Stomach smooth muscle (tissue), 2 donors: ENCODE data around the gene PLD6.
"Not testable (repeated sequence)": the region's sequence is repeated elsewhere in the genome, so short reads cannot be mapped to it uniquely, and the experiment has no call there.

Source experiments
- H3K27ac ChIP-seq: one replicate; pipeline ENCODE4 v1.7.0; 2013; ENCODE audit warnings: mild to moderate bottlenecking, low read length, inconsistent platforms
- H3K27me3 ChIP-seq, 2 donors: one replicate each; pipeline ENCODE4 v1.7.0; 2013; ENCODE audit warnings: low read length in 2 of 2; ENCODE audit not compliant: insufficient read depth in 2 of 2, control insufficient read depth in 1 of 2
- H3K36me3 ChIP-seq, 2 donors: one replicate each; pipeline ENCODE4 v1.7.0; 2013; ENCODE audit warnings: low read length in 2 of 2; ENCODE audit not compliant: control insufficient read depth in 2 of 2, insufficient read depth in 2 of 2
- H3K4me1 ChIP-seq: one replicate; pipeline ENCODE4 v1.7.0; 2013; ENCODE audit warnings: low read length; ENCODE audit not compliant: control insufficient read depth, insufficient read depth
- H3K4me3 ChIP-seq, 2 donors: one replicate each; pipeline ENCODE4 v1.7.0; 2013; ENCODE audit warnings: low read length in 2 of 2
- H3K9ac ChIP-seq, 2 donors: one replicate each; pipeline ENCODE4 v1.7.0; 2013; ENCODE audit warnings: low read length in 2 of 2, mild to moderate bottlenecking in 1 of 2
- H3K9me3 ChIP-seq, 2 donors: one replicate each; pipeline ENCODE4 v1.7.0; 2013; ENCODE audit warnings: low read length in 2 of 2; ENCODE audit not compliant: control insufficient read depth in 2 of 2
- donor health status: healthy.
- donor health status: Pancreatic carcinoma.

The PLD6 gene, protein sequence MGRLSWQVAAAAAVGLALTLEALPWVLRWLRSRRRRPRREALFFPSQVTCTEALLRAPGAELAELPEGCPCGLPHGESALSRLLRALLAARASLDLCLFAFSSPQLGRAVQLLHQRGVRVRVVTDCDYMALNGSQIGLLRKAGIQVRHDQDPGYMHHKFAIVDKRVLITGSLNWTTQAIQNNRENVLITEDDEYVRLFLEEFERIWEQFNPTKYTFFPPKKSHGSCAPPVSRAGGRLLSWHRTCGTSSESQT

GRCh38 chr17:17206124-17206912 is at the start of gene PLD6:
TSS of gene PLD6 (minus strand) at chr17:17206333. CDS start at chr17:17206286, 47 bp downstream.
- no peaks in the 10 kb centered on the region for H3K9me3 ChIP-seq
- H3K36me3 ChIP-seq: peaks cover 3 to 6% of the 10 kb centered on the region in 2 donors
- H3K4me1 ChIP-seq: peaks cover 57% of the 10 kb centered on the region
- no peaks in the 10 kb centered on the region for H3K27me3 ChIP-seq
- peak within 1 kb of the TSS; percentile 68 to 74 for H3K9ac ChIP-seq
- H3K4me3 ChIP-seq: peak within 1 kb of the TSS; percentile 80 to 84
- peak within 1 kb of the TSS; percentile 88 for H3K27ac ChIP-seq

DNA sequence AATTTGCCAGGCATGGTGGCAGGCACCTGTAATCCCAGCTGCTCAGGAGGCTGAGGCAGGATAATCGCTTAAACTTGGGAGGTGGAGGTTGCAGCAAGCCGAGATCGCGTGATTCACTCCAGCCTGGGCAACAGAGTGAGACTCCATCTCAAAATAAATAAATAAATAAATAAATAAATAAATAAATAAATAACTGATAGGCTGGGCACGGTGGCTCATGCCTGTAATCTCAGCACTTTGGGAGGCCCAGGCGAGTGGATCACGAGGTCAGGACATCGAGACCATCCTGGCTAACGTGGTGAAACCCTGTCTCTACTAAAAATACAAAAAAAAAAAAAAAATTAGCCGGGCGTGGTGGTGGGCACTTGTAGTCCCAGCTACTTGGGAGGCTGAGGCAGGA is 49.6 kb upstream of the PLD6 start:
- peaks cover 46% of the 10 kb centered on the region in 2 donors for H3K36me3 ChIP-seq
- H3K27ac ChIP-seq: not testable (repeated sequence)

GRCh38 chr17:17254036-17254435 is 47.9 kb upstream of the PLD6 start:
- H3K4me3 ChIP-seq: no peak overlapping the region
- H3K9ac ChIP-seq: no peak overlapping the region
- no peak overlapping the region for H3K27ac ChIP-seq
- no peaks in the 10 kb centered on the region for H3K27me3 ChIP-seq
- peaks cover 33 to 36% of the 10 kb centered on the region in 2 donors for H3K36me3 ChIP-seq
- no peaks in the 10 kb centered on the region for H3K4me1 ChIP-seq
- no peaks in the 10 kb centered on the region for H3K9me3 ChIP-seq

More for the DNA sequence above, 49.6 kb upstream of the PLD6 start:
- not testable (repeated sequence) for H3K9me3 ChIP-seq, H3K4me1 ChIP-seq, H3K4me3 ChIP-seq, H3K27me3 ChIP-seq, H3K9ac ChIP-seq

- H3K27ac ChIP-seq: no peak overlapping the region
- H3K27me3 ChIP-seq: no peaks in the 10 kb centered on the region
- no peaks in the 10 kb centered on the region for H3K9me3 ChIP-seq
- H3K9ac ChIP-seq: no peak overlapping the region
- H3K4me3 ChIP-seq: no peak overlapping the region
- H3K36me3 ChIP-seq: peaks cover 28 to 37% of the 10 kb centered on the region in 2 donors
- H3K4me1 ChIP-seq: no peaks in the 10 kb centered on the region
Measured at GRCh38 chr17:17253406-17253805, 47.3 kb upstream of the PLD6 start.

DNA sequence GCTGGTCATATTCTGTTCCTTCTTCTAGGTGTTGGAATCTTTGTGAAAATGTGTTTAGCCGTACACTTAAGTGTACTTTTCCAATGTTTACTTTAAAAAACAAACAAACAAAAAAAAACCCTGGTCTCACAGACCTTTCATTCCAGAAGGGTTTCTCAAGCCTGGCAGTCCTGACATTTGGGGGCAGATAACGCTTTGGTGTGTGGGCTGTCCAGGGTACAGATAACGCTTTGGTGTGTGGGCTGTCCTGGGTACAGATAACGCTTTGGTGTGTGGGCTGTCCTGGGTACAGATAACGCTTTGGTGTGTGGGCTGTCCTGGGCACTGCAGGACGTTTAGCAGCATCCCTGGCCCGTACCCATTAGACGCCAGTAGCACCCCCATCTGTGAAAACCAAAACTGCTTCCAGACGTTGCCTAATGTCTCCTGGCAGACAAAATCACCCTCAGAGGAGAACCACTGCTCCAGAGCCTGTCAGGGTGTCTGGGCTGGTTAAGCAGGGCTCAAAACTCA is 46.1 kb upstream of the PLD6 start:
- no peaks in the 10 kb centered on the region for H3K4me1 ChIP-seq
- no peaks in the 10 kb centered on the region for H3K9me3 ChIP-seq
- peaks cover 24 to 37% of the 10 kb centered on the region in 2 donors for H3K36me3 ChIP-seq
- no peaks in the 10 kb centered on the region for H3K27me3 ChIP-seq
- H3K27ac ChIP-seq: no peak overlapping the region
- no peak overlapping the region for H3K4me3 ChIP-seq
- no peak overlapping the region for H3K9ac ChIP-seq

- H3K4me1 ChIP-seq: no peaks in the 10 kb centered on the region
- H3K9me3 ChIP-seq: no peaks in the 10 kb centered on the region
- no peak overlapping the region for H3K27ac ChIP-seq
- H3K9ac ChIP-seq: no peak overlapping the region
- H3K27me3 ChIP-seq: no peaks in the 10 kb centered on the region
- no peak overlapping the region for H3K4me3 ChIP-seq
- peaks cover 21 to 24% of the 10 kb centered on the region in 2 donors for H3K36me3 ChIP-seq
Measured at GRCh38 chr17:17246879-17247278, 40.7 kb upstream of the PLD6 start.

DNA sequence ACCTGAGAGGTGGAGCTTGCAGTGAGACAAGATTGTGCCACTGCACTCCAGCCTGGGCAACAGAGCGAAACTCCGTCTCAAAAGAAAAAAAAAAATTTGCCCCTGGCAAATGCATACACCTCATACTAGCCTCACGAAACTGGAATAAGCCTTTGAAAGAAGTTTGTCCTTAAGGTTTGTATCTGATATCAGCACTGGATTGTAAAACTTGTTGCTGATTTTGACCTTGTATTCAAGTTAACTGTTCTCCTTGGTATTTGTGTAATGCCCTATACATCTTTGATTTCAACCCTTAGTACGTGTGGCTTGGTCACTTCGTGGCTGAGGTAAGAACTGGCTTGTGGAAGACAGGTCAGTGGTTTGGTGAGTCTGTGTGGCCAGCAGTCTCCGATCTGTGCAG is 37.0 kb upstream of the PLD6 start:
- no peaks in the 10 kb centered on the region for H3K27me3 ChIP-seq
- H3K27ac ChIP-seq: no peak overlapping the region
- H3K36me3 ChIP-seq: peaks cover 17 to 18% of the 10 kb centered on the region in 2 donors
- H3K4me1 ChIP-seq: no peaks in the 10 kb centered on the region
- no peak overlapping the region for H3K9ac ChIP-seq
- H3K4me3 ChIP-seq: no peak overlapping the region
- no peaks in the 10 kb centered on the region for H3K9me3 ChIP-seq

DNA sequence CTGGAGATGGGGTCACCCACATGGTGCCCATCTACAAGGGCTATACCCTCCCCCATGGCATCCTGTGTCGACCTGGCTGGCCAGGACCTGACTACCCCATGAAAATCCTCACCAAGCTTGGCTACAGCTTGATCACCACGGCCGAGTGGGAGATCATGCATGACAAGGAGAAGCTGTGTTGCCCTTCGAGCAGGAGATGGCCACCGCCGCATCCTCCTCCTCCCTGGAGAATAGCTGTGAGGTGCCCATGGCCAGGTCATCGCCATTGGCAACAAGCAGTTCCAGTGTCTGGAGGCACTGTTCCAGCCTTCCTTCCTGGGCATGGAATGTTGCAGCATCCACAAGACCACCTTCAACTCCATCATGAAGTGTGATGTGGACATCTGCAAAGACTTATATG is 36.1 kb upstream of the PLD6 start:
- Histone ChIP-seq H3K27me3 (no peaks in the 10 kb centered on the region), H3K4me3 (no peak overlapping the region), H3K9ac (no peak overlapping the region), H3K4me1 (no peaks in the 10 kb centered on the region), H3K27ac (no peak overlapping the region), H3K9me3 (no peaks in the 10 kb centered on the region), H3K36me3 (peaks cover 11 to 15% of the 10 kb centered on the region in 2 donors)

- Histone ChIP-seq H3K27ac (no peak overlapping the region), H3K4me3 (no peak overlapping the region), H3K36me3 (peaks cover 6 to 10% of the 10 kb centered on the region in 2 donors), H3K9me3 (no peaks in the 10 kb centered on the region), H3K9ac (no peak overlapping the region), H3K27me3 (no peaks in the 10 kb centered on the region), H3K4me1 (no peaks in the 10 kb centered on the region)
Measured at GRCh38 chr17:17241656-17242055, 35.5 kb upstream of the PLD6 start.

GRCh38 chr17:17239832-17240231 is 33.7 kb upstream of the PLD6 start:
- Histone ChIP-seq H3K4me3 (no peak overlapping the region), H3K9ac (no peak overlapping the region), H3K4me1 (peaks cover 14% of the 10 kb centered on the region), H3K27ac (no peak overlapping the region), H3K9me3 (no peaks in the 10 kb centered on the region), H3K27me3 (no peaks in the 10 kb centered on the region), H3K36me3 (no peaks in the 10 kb centered on the region)
